ENCODE measurements around the gene FBXW4.

The FBXW4 gene

DNA sequence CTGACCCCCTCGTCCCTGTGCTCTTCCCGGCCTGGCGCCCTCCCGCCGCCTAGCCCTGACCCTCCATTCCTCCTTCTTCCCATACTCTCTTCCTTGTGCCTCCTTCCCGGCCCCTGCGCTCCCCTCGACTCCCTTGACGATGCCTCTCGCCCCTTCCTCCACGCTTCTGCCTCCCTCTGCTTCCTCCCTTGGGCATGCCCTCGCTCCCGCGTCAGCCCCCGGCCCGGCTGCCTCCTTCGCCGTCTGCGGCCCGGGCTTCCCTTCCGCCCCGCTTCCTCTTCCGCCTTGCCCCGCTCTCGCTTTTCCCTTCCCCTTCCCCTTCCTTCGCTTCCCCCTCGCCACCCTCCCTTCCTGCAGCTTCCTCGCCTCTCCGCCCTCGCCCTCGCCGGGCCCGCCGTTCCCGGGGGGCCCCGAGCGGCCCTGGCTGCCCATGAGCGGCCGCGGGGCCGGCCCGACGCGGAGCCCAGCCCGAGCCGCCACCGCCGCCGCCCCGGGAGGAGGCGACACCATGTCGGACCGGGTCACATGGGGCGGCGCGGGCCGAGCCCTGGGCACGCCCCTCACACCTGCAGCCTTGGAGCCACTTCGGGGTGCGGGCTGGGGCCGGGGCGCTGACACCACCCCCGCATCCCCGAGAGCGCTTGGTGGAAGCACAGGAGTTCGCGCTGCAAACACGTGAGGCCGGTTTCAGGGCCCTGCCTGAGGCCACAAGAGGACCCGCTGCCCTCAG is at the start of gene FBXW4:
Gene FBXW4 (minus strand): TSS at position 497 of the 730 bp plus-strand sequence. CDS start 65 bp downstream, at position 432.
- peak; percentile 83 for DNase-seq (ENCODE audit: low read depth)
- H3K4me3 ChIP-seq (ENCODE audit: low read depth, low read length) = peak within 1 kb of the TSS; percentile 72
- no peak for TF ChIP-seq CTCF (IDR thresholded peaks at IDR 0.05; ENCODE audit: insufficient read depth, low read depth, low read length, missing control alignments)

GRCh38 chr10:101744267-101744666 is 49.3 kb upstream of the FBXW4 start:
- no peak for DNase-seq (ENCODE audit: low read depth)
- no peak for TF ChIP-seq CTCF (IDR thresholded peaks at IDR 0.05; ENCODE audit: insufficient read depth, low read depth, low read length, missing control alignments)
- no peak overlapping the region for H3K4me3 ChIP-seq (ENCODE audit: low read depth, low read length)

GRCh38 chr10:101741938-101742337 is 47.0 kb upstream of the FBXW4 start:
- no peak overlapping the region for H3K4me3 ChIP-seq (ENCODE audit: low read depth, low read length)
- no peak for TF ChIP-seq CTCF (IDR thresholded peaks at IDR 0.05; ENCODE audit: insufficient read depth, low read depth, low read length, missing control alignments)
- no peak for DNase-seq (ENCODE audit: low read depth)

DNA sequence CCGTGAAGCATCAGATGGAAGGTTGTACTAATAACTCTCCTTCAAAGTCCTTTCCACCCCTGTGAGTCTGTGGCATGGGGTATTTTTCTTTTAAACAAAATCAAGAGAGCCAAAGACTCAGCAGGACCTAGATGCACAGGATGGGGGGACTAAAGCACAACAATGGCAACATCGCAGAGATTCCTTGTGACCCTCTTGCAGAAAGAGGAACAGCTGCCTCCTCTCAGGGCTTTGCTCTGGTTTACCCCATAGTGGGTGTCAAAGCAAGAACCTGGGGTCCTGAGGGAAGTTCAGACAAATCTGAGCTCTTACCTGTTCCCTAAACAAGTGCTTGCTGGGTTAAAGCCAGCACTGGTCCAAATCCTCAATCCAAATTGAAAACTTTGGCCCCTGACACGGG is 41.7 kb upstream of the FBXW4 start:
- no peak for TF ChIP-seq CTCF (IDR thresholded peaks at IDR 0.05; ENCODE audit: insufficient read depth, low read depth, low read length, missing control alignments)
- H3K4me3 ChIP-seq (ENCODE audit: low read depth, low read length) = no peak overlapping the region
- no peak for DNase-seq (ENCODE audit: low read depth)

DNA sequence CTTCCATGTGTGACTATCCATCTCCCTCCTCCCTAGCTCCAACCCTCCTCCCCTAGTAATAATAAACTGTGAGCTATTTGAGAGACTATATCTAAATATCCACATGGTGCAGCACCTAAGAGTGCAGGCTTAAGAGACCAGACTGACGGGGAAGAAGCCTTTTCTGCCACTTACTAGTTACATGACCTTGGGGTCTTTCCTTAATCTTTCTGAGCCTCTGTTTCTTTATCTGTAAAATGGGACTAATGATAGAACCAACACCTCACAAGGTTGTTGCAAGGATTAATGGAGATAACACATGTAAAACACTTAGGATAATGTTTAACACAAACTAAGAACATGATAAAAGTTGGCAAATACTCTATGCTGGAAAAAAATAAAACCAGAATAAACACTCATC is 37.1 kb upstream of the FBXW4 start:
- no peak for TF ChIP-seq CTCF (IDR thresholded peaks at IDR 0.05; ENCODE audit: insufficient read depth, low read depth, low read length, missing control alignments)
- DNase-seq (ENCODE audit: low read depth) = no peak
- H3K4me3 ChIP-seq (ENCODE audit: low read depth, low read length) = no peak overlapping the region

- no peak for TF ChIP-seq CTCF (IDR thresholded peaks at IDR 0.05; ENCODE audit: insufficient read depth, low read depth, low read length, missing control alignments)
- no peak overlapping the region for H3K4me3 ChIP-seq (ENCODE audit: low read depth, low read length)
- no peak for DNase-seq (ENCODE audit: low read depth)
Observed at GRCh38 chr10:101726115-101726387, 31.1 kb upstream of the FBXW4 start.

All from GM12865 (cell line).